ENCODE results near the gene CLDN16.

DNA sequence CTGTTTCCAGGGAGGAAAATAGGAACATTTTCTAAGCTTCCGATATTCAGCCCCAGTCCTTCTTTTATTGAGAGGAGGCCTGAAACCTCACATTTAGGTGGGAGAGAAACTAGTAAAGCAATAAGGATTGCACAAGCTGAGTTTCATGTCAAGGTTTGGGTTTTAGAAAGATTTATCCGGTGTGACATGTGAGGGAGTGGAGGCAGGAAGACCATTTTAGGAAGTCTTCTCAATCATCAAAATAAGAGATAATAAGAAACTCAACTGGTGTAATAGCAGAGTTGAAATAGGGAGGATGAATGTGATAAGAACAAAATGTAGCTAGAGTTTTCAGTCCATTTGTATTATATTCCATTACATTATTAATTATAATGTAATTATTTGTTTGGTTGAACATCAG, 27.7 kb upstream of the CLDN16 start:
- TF ChIP-seq, protein P1, sequence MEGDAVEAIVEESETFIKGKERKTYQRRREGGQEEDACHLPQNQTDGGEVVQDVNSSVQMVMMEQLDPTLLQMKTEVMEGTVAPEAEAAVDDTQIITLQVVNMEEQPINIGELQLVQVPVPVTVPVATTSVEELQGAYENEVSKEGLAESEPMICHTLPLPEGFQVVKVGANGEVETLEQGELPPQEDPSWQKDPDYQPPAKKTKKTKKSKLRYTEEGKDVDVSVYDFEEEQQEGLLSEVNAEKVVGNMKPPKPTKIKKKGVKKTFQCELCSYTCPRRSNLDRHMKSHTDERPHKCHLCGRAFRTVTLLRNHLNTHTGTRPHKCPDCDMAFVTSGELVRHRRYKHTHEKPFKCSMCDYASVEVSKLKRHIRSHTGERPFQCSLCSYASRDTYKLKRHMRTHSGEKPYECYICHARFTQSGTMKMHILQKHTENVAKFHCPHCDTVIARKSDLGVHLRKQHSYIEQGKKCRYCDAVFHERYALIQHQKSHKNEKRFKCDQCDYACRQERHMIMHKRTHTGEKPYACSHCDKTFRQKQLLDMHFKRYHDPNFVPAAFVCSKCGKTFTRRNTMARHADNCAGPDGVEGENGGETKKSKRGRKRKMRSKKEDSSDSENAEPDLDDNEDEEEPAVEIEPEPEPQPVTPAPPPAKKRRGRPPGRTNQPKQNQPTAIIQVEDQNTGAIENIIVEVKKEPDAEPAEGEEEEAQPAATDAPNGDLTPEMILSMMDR (IDR thresholded peaks at IDR 0.05), result no peak
- no peak for TF ChIP-seq POLR2AphosphoS5 (IDR thresholded peaks at IDR 0.05)

Data from prostate gland (tissue), 2 donors.